Keratinocyte (primary cell): ENCODE results near the gene MXRA8. TPM values are rescaled to one million over a fixed set of nuclear protein-coding genes. Genes with fewer than 3 reads are reported as not detected.
A peak's percentile ranks its signal among the peaks of the same experiment; 100 is the strongest.
"Not testable (repeated sequence)": the region's sequence is repeated elsewhere in the genome, so short reads cannot be mapped to it uniquely, and the experiment has no call there.

ENCODE experiments used
- DNase-seq: peaks from one replicate; pipeline ENCODE4 v3.0.0-alpha.2; 2011; ENCODE audit warnings: low read depth, missing footprints, low spot score
- FAIRE-seq: peaks from 2 replicates; lab custom pipeline; 2011; peaks lifted over from hg19 to GRCh38; lab: Jason Lieb, UNC
- H2AFZ ChIP-seq: 2 replicates; pipeline ENCODE4 v1.6.0; 2012; ENCODE audit warnings: low read length, control low read depth, inconsistent platforms; ENCODE audit not compliant: control insufficient read depth
- H3K27ac ChIP-seq: 2 replicates; pipeline ENCODE4 v1.5.1; 2011; ENCODE audit warnings: low read length; ENCODE audit not compliant: control insufficient read depth, insufficient read depth
- H3K27me3 ChIP-seq: 3 replicates; pipeline ENCODE4 v1.6.0; 2011; ENCODE audit warnings: low read length; ENCODE audit not compliant: control insufficient read depth, insufficient read depth; ENCODE audit errors: extremely low read depth
- H3K36me3 ChIP-seq, 2 experiments: 2 replicates in 1 of 2; 3 replicates in 1 of 2; pipeline ENCODE4 v1.5.1; 2011; ENCODE audit warnings: low read length in 2 of 2, mild to moderate bottlenecking in 1 of 2; ENCODE audit not compliant: control insufficient read depth in 2 of 2, insufficient read depth in 2 of 2; ENCODE audit errors: extremely low read depth in 1 of 2
- H3K4me1 ChIP-seq: 3 replicates; pipeline ENCODE4 v1.5.1; 2011; ENCODE audit warnings: low read length; ENCODE audit not compliant: control insufficient read depth, insufficient read depth; ENCODE audit errors: extremely low read depth
- H3K4me2 ChIP-seq: 3 replicates; pipeline ENCODE4 v1.6.0; 2011; ENCODE audit warnings: low read depth, low read length; ENCODE audit not compliant: control insufficient read depth, insufficient read depth; ENCODE audit errors: extremely low read depth
- H3K4me3 ChIP-seq, 3 experiments: fragments of 200-600 bp in 1 of 3; sonication (generic) in 1 of 3; 2 replicates in 2 of 3; 3 replicates in 1 of 3; pipeline ENCODE4 v1.5.1; 2011 to 2016; ENCODE audit warnings: low read length in 3 of 3, mild to moderate bottlenecking in 3 of 3, control low read depth in 2 of 3, inconsistent platforms in 1 of 3, low read depth in 1 of 3, mixed read lengths in 1 of 3, mixed run types in 1 of 3, moderate library complexity in 1 of 3; ENCODE audit not compliant: control insufficient read depth in 2 of 3, insufficient read depth in 2 of 3; ENCODE audit errors: extremely low read depth in 1 of 3
- H3K79me2 ChIP-seq: 2 replicates; pipeline ENCODE4 v1.6.0; 2012; ENCODE audit warnings: low read length; ENCODE audit not compliant: control insufficient read depth, insufficient read depth
- H3K9ac ChIP-seq: 3 replicates; pipeline ENCODE4 v1.6.0; 2011; ENCODE audit warnings: low read length; ENCODE audit not compliant: control insufficient read depth, insufficient read depth; ENCODE audit errors: extremely low read depth
- H3K9me1 ChIP-seq: 3 replicates; pipeline ENCODE4 v1.6.0; 2011; ENCODE audit warnings: low read length; ENCODE audit not compliant: control insufficient read depth, insufficient read depth; ENCODE audit errors: extremely low read depth
- H3K9me3 ChIP-seq: 2 replicates; pipeline ENCODE4 v1.5.1; 2012; ENCODE audit warnings: low read depth, low read length; ENCODE audit not compliant: control insufficient read depth
- H4K20me1 ChIP-seq: 3 replicates; pipeline ENCODE4 v1.6.0; 2011; ENCODE audit warnings: low read length; ENCODE audit not compliant: control insufficient read depth, insufficient read depth; ENCODE audit errors: extremely low read depth
- EZH2 ChIP-seq: IDR thresholded peaks from one replicate; pipeline ENCODE4 v1.6.1; 2012; ENCODE audit warnings: inconsistent platforms, mild to moderate bottlenecking, low read length, moderate library complexity
- dilution Hi-C: fragments of 300-500 bp; cut with MboI; formaldehyde crosslinking; loops from one replicate; pipeline ENCODE4 v1.7.0; 2020; ENCODE audit warnings: low sequenced_read_pairs; ENCODE audit not compliant: extremely low pct_ligation_motif_present
- polyA plus RNA-seq, 5 experiments: library from polyadenylated mRNA; depleted of rRNA in 3 of 5; stranded (reverse) in 3 of 5; stranded (forward) in 1 of 5; unstranded in 1 of 5; fragments of >200 nt; gene quantifications; 1 replicate in 1 of 5; 2 replicates in 3 of 5; 3 replicates in 1 of 5; pipeline versions ENCODE4 v1.2.1 to v1.2.3, GENCODE V29; 2011 to 2012; ENCODE audit warnings: missing spikeins in 2 of 5, low read depth in 1 of 5, low replicate concordance in 1 of 5
- TF ChIP-seq, protein P1 (sequence below), 3 experiments: IDR thresholded peaks in 1 of 3; conservative IDR thresholded peaks in 1 of 3; optimal IDR thresholded peaks in 1 of 3; 2 replicates in 2 of 3; 3 replicates in 1 of 3; pipeline versions ENCODE3 to v1.5.1; 2011; ENCODE audit warnings: low read length in 3 of 3, mild to moderate bottlenecking in 3 of 3, moderate library complexity in 2 of 3, control low read depth in 1 of 3, inconsistent platforms in 1 of 3; ENCODE audit not compliant: insufficient read depth in 2 of 3; ENCODE audit errors: extremely low read depth in 1 of 3

MXRA8 gene
- polyA plus RNA-seq, 1 donor (not counting 4 experiments of a cell fraction or from before 2014, with no cell fraction given), result not detected

DNA sequence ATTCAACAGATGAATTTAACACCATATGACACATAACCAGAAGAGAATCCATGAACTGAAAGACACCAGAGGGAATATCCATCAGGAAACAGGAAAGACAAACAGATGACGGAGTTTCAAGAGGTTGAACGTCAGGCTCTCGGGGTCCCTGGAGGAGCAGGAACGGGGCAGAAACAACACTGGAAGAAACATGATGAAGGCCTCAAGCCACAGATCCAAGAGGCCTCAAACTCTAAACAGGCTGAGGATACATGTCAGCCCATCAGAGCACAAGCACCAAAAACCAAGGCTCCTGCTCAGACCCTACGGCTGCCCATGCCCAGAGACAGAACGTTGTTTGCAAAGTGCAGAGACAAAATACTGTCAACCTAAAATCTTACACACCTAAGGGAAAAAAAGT lies 40.9 kb downstream of the MXRA8 start:
- Histone ChIP-seq H3K27me3 (no peaks in the 10 kb centered on the region), H3K79me2 (peaks cover 55% of the 10 kb centered on the region), H3K9me1 (no peaks in the 10 kb centered on the region), H3K36me3 (peaks cover 35 to 36% of the 10 kb centered on the region in 2 experiments), H3K27ac (peak overlapping the region; percentile 52), H3K9me3 (no peaks in the 10 kb centered on the region), H3K4me2 (peak overlapping the region; percentile 56), H4K20me1 (peaks cover 18% of the 10 kb centered on the region), H2AFZ (no peak overlapping the region), H3K9ac (no peak overlapping the region), H3K4me1 (peaks cover 16% of the 10 kb centered on the region), H3K4me3 (no peak overlapping the region)
- TF ChIP-seq, protein P1, sequence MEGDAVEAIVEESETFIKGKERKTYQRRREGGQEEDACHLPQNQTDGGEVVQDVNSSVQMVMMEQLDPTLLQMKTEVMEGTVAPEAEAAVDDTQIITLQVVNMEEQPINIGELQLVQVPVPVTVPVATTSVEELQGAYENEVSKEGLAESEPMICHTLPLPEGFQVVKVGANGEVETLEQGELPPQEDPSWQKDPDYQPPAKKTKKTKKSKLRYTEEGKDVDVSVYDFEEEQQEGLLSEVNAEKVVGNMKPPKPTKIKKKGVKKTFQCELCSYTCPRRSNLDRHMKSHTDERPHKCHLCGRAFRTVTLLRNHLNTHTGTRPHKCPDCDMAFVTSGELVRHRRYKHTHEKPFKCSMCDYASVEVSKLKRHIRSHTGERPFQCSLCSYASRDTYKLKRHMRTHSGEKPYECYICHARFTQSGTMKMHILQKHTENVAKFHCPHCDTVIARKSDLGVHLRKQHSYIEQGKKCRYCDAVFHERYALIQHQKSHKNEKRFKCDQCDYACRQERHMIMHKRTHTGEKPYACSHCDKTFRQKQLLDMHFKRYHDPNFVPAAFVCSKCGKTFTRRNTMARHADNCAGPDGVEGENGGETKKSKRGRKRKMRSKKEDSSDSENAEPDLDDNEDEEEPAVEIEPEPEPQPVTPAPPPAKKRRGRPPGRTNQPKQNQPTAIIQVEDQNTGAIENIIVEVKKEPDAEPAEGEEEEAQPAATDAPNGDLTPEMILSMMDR (optimal IDR thresholded peaks at IDR 0.05 in 1 of 3, IDR thresholded peaks at IDR 0.05 in 1 of 3, conservative IDR thresholded peaks at IDR 0.05 in 1 of 3; ENCODE audit: extremely low read depth in 1 of 3, insufficient read depth in 2 of 3, low read length in 3 of 3), result no peak
- no peak for TF ChIP-seq EZH2
- DNase-seq (no peak), FAIRE-seq (no peak)
- dilution Hi-C loops, result no loop called here

- FAIRE-seq, H2AFZ ChIP-seq, H3K9me1 ChIP-seq, H3K27ac ChIP-seq, H3K9ac ChIP-seq, H3K4me3 ChIP-seq, H3K4me2 ChIP-seq, H3K9me3 ChIP-seq, H3K27me3 ChIP-seq, DNase-seq, dilution Hi-C loops: not testable (repeated sequence)
- Histone ChIP-seq H4K20me1 (peaks cover 18% of the 10 kb centered on the region), H3K4me1 (peaks cover 16% of the 10 kb centered on the region), H3K79me2 (peaks cover 43% of the 10 kb centered on the region), H3K36me3 (peaks cover 37 to 44% of the 10 kb centered on the region in 2 experiments)
These were observed 42.2 kb downstream of the MXRA8 start for GRCh38 chr1:1316199-1316598.

DNA sequence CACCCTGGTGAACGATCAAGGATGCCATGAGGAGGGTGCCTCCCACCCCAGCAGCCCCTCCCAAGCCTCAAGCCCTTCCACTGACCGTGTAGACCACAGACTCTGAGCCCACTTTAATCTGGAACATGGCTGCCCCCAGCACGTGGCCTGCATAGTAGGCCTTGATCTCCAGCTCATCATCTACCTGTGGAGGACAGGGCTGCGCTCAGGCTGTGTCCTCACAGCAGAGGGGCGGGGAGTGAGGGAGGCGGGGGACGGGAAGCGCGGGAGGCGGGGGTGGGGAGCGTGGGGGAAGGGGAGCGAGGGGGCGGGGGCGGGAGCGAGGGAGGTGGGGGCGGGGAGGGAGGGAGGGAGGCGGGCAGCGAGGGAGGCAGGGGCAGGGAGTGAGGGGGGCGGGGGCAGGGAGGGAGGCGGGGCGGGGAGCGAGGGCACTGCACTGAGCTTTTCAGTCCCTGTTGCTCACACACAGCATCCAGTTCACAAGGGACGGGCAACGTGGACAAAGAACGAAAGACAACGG lies 42.9 kb downstream of the MXRA8 start:
- H3K36me3 ChIP-seq, result peaks cover 39 to 48% of the 10 kb centered on the region in 2 experiments
- no peak for DNase-seq
- TF ChIP-seq, protein P1 (optimal IDR thresholded peaks at IDR 0.05 in 1 of 3, IDR thresholded peaks at IDR 0.05 in 1 of 3, conservative IDR thresholded peaks at IDR 0.05 in 1 of 3; ENCODE audit: extremely low read depth in 1 of 3, insufficient read depth in 2 of 3, low read length in 3 of 3), result no peak
- no peak for TF ChIP-seq EZH2
- no peaks in the 10 kb centered on the region for H3K9me3 ChIP-seq
- dilution Hi-C loops, result no loop called here
- H3K27me3 ChIP-seq, result no peaks in the 10 kb centered on the region
- no peaks in the 10 kb centered on the region for H3K9me1 ChIP-seq
- no peak overlapping the region for H3K9ac ChIP-seq
- H3K27ac ChIP-seq, result no peak overlapping the region
- no peak overlapping the region for H2AFZ ChIP-seq
- H3K79me2 ChIP-seq, result peaks cover 36% of the 10 kb centered on the region
- FAIRE-seq, result no peak
- H4K20me1 ChIP-seq, result peaks cover 18% of the 10 kb centered on the region
- H3K4me3 ChIP-seq, result no peak overlapping the region
- H3K4me2 ChIP-seq, result no peak overlapping the region
- H3K4me1 ChIP-seq, result peaks cover 16% of the 10 kb centered on the region
